PFSK-1 (cell line): ENCODE results near the gene FLCN.

Experiments
- POLR2AphosphoS5 ChIP-seq: IDR thresholded peaks from 2 replicates; pipeline ENCODE4 v1.6.1; 2012; ENCODE audit warnings: low read depth, mild to moderate bottlenecking, control low read depth, low read length, moderate library complexity
- SIN3A ChIP-seq: IDR thresholded peaks from 2 replicates; pipeline ENCODE4 v1.6.1; 2012; ENCODE audit warnings: mild to moderate bottlenecking, low read length, moderate library complexity, borderline replicate concordance; ENCODE audit not compliant: insufficient read depth

- TF ChIP-seq SIN3A = no peak
- TF ChIP-seq POLR2AphosphoS5 = no peak
These were observed 27.5 kb upstream of the FLCN start for GRCh38 chr17:17264430-17264829.
